ENCODE measurements around the gene CDK7. TPM values are rescaled to one million over a fixed set of nuclear protein-coding genes. Genes with fewer than 3 reads are reported as not detected.

The CDK7 gene
- total and polyA plus RNA-seq, 9 of the 15 experiments (the other 6 are each of a cell fraction or from before 2014, with no cell fraction given), result 41.7 to 143 (median 65.3) TPM

- TF ChIP-seq MYC (IDR thresholded peaks at IDR 0.05; ENCODE audit: low read depth, low read length), result peak; percentile 90
- no peak for TF ChIP-seq MYC (CRISPR knock-in tag; IDR thresholded peaks at IDR 0.05; ENCODE audit: borderline replicate concordance, low read depth)
- peak; percentile 63; the same call in 1 of the 2 replicates for TF ChIP-seq CBX1 (IDR thresholded peaks at IDR 0.05; ENCODE audit: low read depth)
- peak; percentile 79 for TF ChIP-seq E2F1 (CRISPR knock-in tag; IDR thresholded peaks at IDR 0.05)
- peak; percentile 92 for TF ChIP-seq E2F3 (CRISPR knock-in tag; IDR thresholded peaks at IDR 0.05)
- TF ChIP-seq NUFIP1 (IDR thresholded peaks at IDR 0.05; ENCODE audit: partially characterized antibody), result no peak
- TF ChIP-seq PHF20 (IDR thresholded peaks at IDR 0.05; ENCODE audit: partially characterized antibody), result peak; percentile 69
- TF ChIP-seq ATF6 (CRISPR knock-in tag; IDR thresholded peaks at IDR 0.05), result peak; percentile 27; the same call in 1 of the 2 replicates
- TF ChIP-seq ZNF316 (IDR thresholded peaks at IDR 0.05), result 0 out of 2 replicates have a peak, but pooled peaks have one; percentile 11
- peak; percentile 91 for TF ChIP-seq CEBPG (CRISPR knock-in tag; IDR thresholded peaks at IDR 0.05)
- TF ChIP-seq CEBPG (tag; conservative IDR thresholded peaks at IDR 0.05 in 1 of 2, IDR thresholded peaks at IDR 0.05 in 1 of 2), result peak; percentile 31 to 94; a peak in 3 of 4 replicates
- TF ChIP-seq POLR2H (tag; IDR thresholded peaks at IDR 0.05; ENCODE audit: low read depth), result peak; percentile 87
- peak; percentile 90 for TF ChIP-seq ZNF395 (CRISPR knock-in tag; IDR thresholded peaks at IDR 0.05)
- peak; percentile 81; the same call in 1 of the 2 replicates for TF ChIP-seq LCOR (CRISPR knock-in tag; IDR thresholded peaks at IDR 0.05)
- 0 out of 2 replicates have a peak, but pooled peaks have one; percentile 48 for TF ChIP-seq TARDBP (IDR thresholded peaks at IDR 0.05)
- peak; percentile 23 to 55; a peak in 2 of 4 replicates for TF ChIP-seq NRF1 (conservative IDR thresholded peaks at IDR 0.05 in 1 of 2, IDR thresholded peaks at IDR 0.05 in 1 of 2)
- TF ChIP-seq NR2C1 (IDR thresholded peaks at IDR 0.05), result peak; percentile 80
- peak; percentile 67 for TF ChIP-seq NR2C1 (tag; IDR thresholded peaks at IDR 0.05)
- TF ChIP-seq MAX (CRISPR knock-in tag; IDR thresholded peaks at IDR 0.05), result peak; percentile 89
- TF ChIP-seq POLR2B (IDR thresholded peaks at IDR 0.05; ENCODE audit: low read depth, partially characterized antibody), result peak; percentile 76
- TF ChIP-seq PTRF (tag; IDR thresholded peaks at IDR 0.05), result no peak
These were observed 45.3 kb upstream of the CDK7 start, which contains the start of gene CENPH (continued) for GRCh38 chr5:69189162-69190086.

Data from K562 (cell line).